ENCODE data around the gene ZDHHC11B. TPM values are rescaled to one million over a fixed set of nuclear protein-coding genes. Genes with fewer than 3 reads are reported as not detected.
"Not testable (repeated sequence)": the region's sequence is repeated elsewhere in the genome, so short reads cannot be mapped to it uniquely, and the experiment has no call there.

ZDHHC11B gene
- total and polyA plus RNA-seq, 2 donors (not counting 1 experiment from before 2014, with no cell fraction given): under 0.01 TPM; not detected in 1

DNA sequence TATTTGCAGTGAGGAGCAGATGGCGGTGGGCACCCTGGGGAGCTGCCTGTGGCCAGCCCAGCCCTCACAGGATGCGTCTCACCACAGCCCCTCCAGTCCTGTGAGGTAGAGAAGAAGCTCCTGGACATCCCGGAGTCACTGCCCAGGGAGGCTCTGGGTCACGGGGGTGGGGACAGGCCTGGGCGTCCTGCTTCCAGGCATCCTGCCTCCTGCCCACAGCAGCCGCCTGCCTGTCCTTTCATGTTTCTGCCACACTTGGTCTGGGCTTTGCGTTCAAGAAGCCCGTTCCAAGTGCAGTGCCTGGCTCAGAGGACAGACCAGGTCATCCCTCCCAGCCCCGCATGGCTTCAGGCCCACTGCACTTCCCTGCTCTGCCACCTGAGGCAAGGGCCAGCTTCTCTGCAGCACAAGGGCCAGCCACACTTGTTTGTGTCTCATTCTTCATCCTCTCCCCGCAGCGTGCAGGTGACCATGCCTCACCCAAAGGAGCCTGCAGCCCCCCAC lies 38.2 kb downstream of the ZDHHC11B start:
- Histone ChIP-seq H3K36me3 (ENCODE audit: control insufficient read depth, insufficient read depth, low read length) (no peaks in the 10 kb centered on the region), H3K4me2 (ENCODE audit: extremely low read depth, insufficient read depth, low read length) (no peak overlapping the region), H4K20me1 (ENCODE audit: control insufficient read depth, extremely low read depth, insufficient read depth, low read length) (no peaks in the 10 kb centered on the region), H3K9me3 (ENCODE audit: control insufficient read depth, insufficient read depth, low read depth, low read length) (no peaks in the 10 kb centered on the region), H3K27ac (ENCODE audit: insufficient read depth, low read length) (no peak overlapping the region), H3K4me1 (ENCODE audit: control insufficient read depth, extremely low read depth, insufficient read depth, low read length) (no peaks in the 10 kb centered on the region), H2AFZ (ENCODE audit: low read length) (no peak overlapping the region), H3K4me3 (replicated peaks in 1 of 4; ENCODE audit: control extremely low read depth in 1 of 4, insufficient read depth in 1 of 4, low read depth in 3 of 4, low read length in 4 of 4) (no peak overlapping the region), H3K79me2 (ENCODE audit: control insufficient read depth, insufficient read depth, low read length) (no peaks in the 10 kb centered on the region), H3K9ac (ENCODE audit: insufficient read depth, low read length) (no peak overlapping the region), H3K27me3 (ENCODE audit: control insufficient read depth, insufficient read depth, low read length) (no peaks in the 10 kb centered on the region)
- DNase-seq (ENCODE audit: low read depth in 2 of 2): no peak
- no peak for TF ChIP-seq CTCF (conservative IDR thresholded peaks at IDR 0.05 in 1 of 2, IDR thresholded peaks at IDR 0.05 in 1 of 2; ENCODE audit: low read depth in 1 of 2, low read length in 2 of 2)
- TF ChIP-seq EZH2 (IDR thresholded peaks at IDR 0.05; ENCODE audit: low read length, missing control alignments): no peak

- not testable (repeated sequence) for H3K27ac ChIP-seq (ENCODE audit: insufficient read depth, low read length); H3K27me3 ChIP-seq (ENCODE audit: control insufficient read depth, insufficient read depth, low read length); DNase-seq (ENCODE audit: low read depth in 2 of 2); H3K4me3 ChIP-seq (replicated peaks in 1 of 4; ENCODE audit: control extremely low read depth in 1 of 4, insufficient read depth in 1 of 4, low read depth in 3 of 4, low read length in 4 of 4); H3K4me1 ChIP-seq (ENCODE audit: control insufficient read depth, extremely low read depth, insufficient read depth, low read length); H3K79me2 ChIP-seq (ENCODE audit: control insufficient read depth, insufficient read depth, low read length); H4K20me1 ChIP-seq (ENCODE audit: control insufficient read depth, extremely low read depth, insufficient read depth, low read length); H3K4me2 ChIP-seq (ENCODE audit: extremely low read depth, insufficient read depth, low read length); H3K36me3 ChIP-seq (ENCODE audit: control insufficient read depth, insufficient read depth, low read length); H3K9me3 ChIP-seq (ENCODE audit: control insufficient read depth, insufficient read depth, low read depth, low read length); H3K9ac ChIP-seq (ENCODE audit: insufficient read depth, low read length); H2AFZ ChIP-seq (ENCODE audit: low read length)
Observed at GRCh38 chr5:745272-746142, 39.0 kb downstream of the ZDHHC11B start.

DNA sequence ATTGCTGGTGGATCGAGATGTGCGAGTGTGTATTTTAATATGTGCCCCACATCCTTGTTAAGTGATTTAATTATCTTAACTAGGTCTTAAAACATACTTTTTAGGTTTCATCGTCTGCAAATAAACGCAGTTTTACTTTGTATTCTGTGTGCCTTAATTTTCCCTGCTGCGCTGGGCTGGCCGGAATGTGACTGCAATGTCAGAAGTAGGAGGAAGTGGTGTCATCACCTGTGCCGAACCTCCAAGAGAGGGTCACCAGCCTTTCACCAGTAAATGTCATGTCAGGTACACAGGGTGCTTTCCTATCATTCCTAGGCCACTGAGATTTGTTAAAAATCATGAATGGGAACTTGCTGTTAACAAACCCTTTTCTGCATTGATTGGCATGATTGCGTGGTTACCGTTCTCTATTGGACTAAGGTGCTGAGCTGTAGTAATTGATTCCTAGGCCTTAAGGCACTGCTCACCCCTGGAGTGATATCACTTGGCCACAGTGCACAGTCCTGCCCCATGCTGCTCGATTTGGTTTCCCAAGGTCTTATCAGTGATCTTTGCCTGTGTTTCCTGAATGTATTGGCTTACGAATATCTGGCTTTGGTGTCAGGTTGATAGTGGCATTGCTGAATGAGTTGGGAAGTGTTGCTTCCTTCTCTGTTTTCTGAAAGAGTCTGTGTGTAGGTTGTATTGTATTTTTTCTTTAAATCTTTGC lies 40.7 kb downstream of the ZDHHC11B start:
- H3K27me3 ChIP-seq (ENCODE audit: control insufficient read depth, insufficient read depth, low read length); H3K4me1 ChIP-seq (ENCODE audit: control insufficient read depth, extremely low read depth, insufficient read depth, low read length); H3K9ac ChIP-seq (ENCODE audit: insufficient read depth, low read length); H3K9me3 ChIP-seq (ENCODE audit: control insufficient read depth, insufficient read depth, low read depth, low read length); H3K36me3 ChIP-seq (ENCODE audit: control insufficient read depth, insufficient read depth, low read length); H3K4me3 ChIP-seq (replicated peaks in 1 of 4; ENCODE audit: control extremely low read depth in 1 of 4, insufficient read depth in 1 of 4, low read depth in 3 of 4, low read length in 4 of 4); DNase-seq (ENCODE audit: low read depth in 2 of 2); H3K79me2 ChIP-seq (ENCODE audit: control insufficient read depth, insufficient read depth, low read length); H4K20me1 ChIP-seq (ENCODE audit: control insufficient read depth, extremely low read depth, insufficient read depth, low read length); H3K27ac ChIP-seq (ENCODE audit: insufficient read depth, low read length); H3K4me2 ChIP-seq (ENCODE audit: extremely low read depth, insufficient read depth, low read length); H2AFZ ChIP-seq (ENCODE audit: low read length): not testable (repeated sequence)

DNA sequence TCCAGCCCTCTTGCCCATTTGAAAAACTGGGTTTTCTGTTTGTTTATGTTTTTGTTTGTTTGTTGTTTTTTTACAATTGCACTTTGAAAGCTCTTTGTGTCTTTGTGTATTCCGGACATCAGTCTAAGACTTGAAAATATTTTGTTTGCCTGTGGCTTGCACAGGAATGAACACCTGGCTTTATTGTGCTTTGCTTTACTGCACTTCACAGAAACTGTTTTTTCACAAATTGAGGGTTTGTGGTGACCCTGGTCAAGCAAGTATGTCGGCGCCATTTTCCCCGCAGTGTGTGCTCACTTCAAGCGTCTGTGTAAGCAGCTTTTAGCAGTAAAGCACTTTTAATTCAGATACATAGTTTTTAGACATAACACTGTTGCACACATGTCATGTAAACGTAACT lies 42.3 kb downstream of the ZDHHC11B start:
- H3K9ac ChIP-seq (ENCODE audit: insufficient read depth, low read length); H3K9me3 ChIP-seq (ENCODE audit: control insufficient read depth, insufficient read depth, low read depth, low read length); H3K4me2 ChIP-seq (ENCODE audit: extremely low read depth, insufficient read depth, low read length); H3K36me3 ChIP-seq (ENCODE audit: control insufficient read depth, insufficient read depth, low read length); H3K79me2 ChIP-seq (ENCODE audit: control insufficient read depth, insufficient read depth, low read length); H4K20me1 ChIP-seq (ENCODE audit: control insufficient read depth, extremely low read depth, insufficient read depth, low read length); H3K4me1 ChIP-seq (ENCODE audit: control insufficient read depth, extremely low read depth, insufficient read depth, low read length); DNase-seq (ENCODE audit: low read depth in 2 of 2); H2AFZ ChIP-seq (ENCODE audit: low read length); H3K27ac ChIP-seq (ENCODE audit: insufficient read depth, low read length); H3K4me3 ChIP-seq (replicated peaks in 1 of 4; ENCODE audit: control extremely low read depth in 1 of 4, insufficient read depth in 1 of 4, low read depth in 3 of 4, low read length in 4 of 4); H3K27me3 ChIP-seq (ENCODE audit: control insufficient read depth, insufficient read depth, low read length): not testable (repeated sequence)

- H3K27ac ChIP-seq (ENCODE audit: insufficient read depth, low read length); H3K27me3 ChIP-seq (ENCODE audit: control insufficient read depth, insufficient read depth, low read length); H3K9me3 ChIP-seq (ENCODE audit: control insufficient read depth, insufficient read depth, low read depth, low read length); DNase-seq (ENCODE audit: low read depth in 2 of 2); H2AFZ ChIP-seq (ENCODE audit: low read length); H4K20me1 ChIP-seq (ENCODE audit: control insufficient read depth, extremely low read depth, insufficient read depth, low read length); H3K9ac ChIP-seq (ENCODE audit: insufficient read depth, low read length); H3K4me3 ChIP-seq (replicated peaks in 1 of 4; ENCODE audit: control extremely low read depth in 1 of 4, insufficient read depth in 1 of 4, low read depth in 3 of 4, low read length in 4 of 4); H3K4me1 ChIP-seq (ENCODE audit: control insufficient read depth, extremely low read depth, insufficient read depth, low read length); H3K79me2 ChIP-seq (ENCODE audit: control insufficient read depth, insufficient read depth, low read length); H3K4me2 ChIP-seq (ENCODE audit: extremely low read depth, insufficient read depth, low read length); H3K36me3 ChIP-seq (ENCODE audit: control insufficient read depth, insufficient read depth, low read length): not testable (repeated sequence)
Observed at GRCh38 chr5:734145-734544, 50.4 kb downstream of the ZDHHC11B start.
